Activated gamma-delta T cell treated with Interleukin-2 at 50 U/mL for 16 hours (primary cell): Measurements from ENCODE around the gene SGMS1.
"Not testable (repeated sequence)": the region's sequence is repeated elsewhere in the genome, so short reads cannot be mapped to it uniquely, and the experiment has no call there.

Experiments
- DNase-seq: peaks from one replicate; pipeline ENCODE4 v3.0.0-alpha.2; 2020

Gene SGMS1

GRCh38 chr10:50456719-50457118 lies 167.0 kb downstream of the SGMS1 start:
- no peak for DNase-seq

GRCh38 chr10:50453940-50454339 lies 169.8 kb downstream of the SGMS1 start:
- no peak for DNase-seq

GRCh38 chr10:50452603-50453002 lies 171.2 kb downstream of the SGMS1 start:
- no peak for DNase-seq

- DNase-seq = no peak
Observed at GRCh38 chr10:50447691-50448090, 176.1 kb downstream of the SGMS1 start.

GRCh38 chr10:50445777-50446176 lies 178.0 kb downstream of the SGMS1 start:
- not testable (repeated sequence) for DNase-seq

DNA sequence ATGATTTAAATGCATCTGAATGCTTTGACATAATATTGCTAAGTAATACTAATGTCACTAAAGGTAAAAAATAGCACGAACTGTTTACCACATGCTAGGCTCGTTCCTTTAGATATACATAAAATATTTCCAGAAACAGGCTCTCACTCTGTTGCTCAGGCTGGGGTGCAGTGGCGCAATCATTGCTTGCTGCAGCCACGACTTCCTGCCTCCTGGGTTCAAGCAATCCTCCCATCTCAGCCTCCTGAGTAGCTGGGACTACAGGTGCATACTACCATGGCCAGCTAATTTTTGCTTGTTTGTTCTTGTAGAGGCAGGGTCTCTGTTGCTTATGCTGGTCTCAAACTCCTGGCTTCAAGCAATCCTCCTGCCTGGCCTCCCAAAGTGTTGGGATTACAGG lies 183.3 kb downstream of the SGMS1 start:
- no peak for DNase-seq

- no peak for DNase-seq
Observed at GRCh38 chr10:50439806-50440205, 183.9 kb downstream of the SGMS1 start.

GRCh38 chr10:50439187-50439586 lies 184.6 kb downstream of the SGMS1 start:
- DNase-seq = no peak

GRCh38 chr10:50438049-50438936 lies 185.5 kb downstream of the SGMS1 start:
- no peak for DNase-seq

GRCh38 chr10:50437248-50437647 lies 186.5 kb downstream of the SGMS1 start:
- DNase-seq = no peak

DNA sequence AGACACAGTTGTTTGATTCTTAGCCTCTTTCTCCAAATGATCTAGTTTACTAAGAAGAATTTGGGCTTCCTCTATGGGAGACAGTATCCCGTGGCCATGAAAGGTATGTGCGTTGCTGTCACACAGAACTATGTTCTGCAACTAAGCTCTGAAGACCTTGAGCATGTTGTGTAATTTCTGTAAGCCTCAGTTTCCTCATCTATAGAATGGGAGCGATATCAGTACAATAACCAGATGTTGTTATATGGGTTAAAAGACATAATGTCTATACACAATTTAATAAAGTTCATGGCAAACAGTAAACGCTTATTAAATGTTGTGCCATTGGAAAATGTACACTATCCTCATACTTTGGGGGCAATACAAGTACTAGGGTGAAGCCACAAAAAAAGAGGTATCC lies 187.0 kb downstream of the SGMS1 start:
- no peak for DNase-seq

- no peak for DNase-seq
Observed at GRCh38 chr10:50432211-50433009, 191.3 kb downstream of the SGMS1 start.

GRCh38 chr10:50431791-50432190 lies 192.0 kb downstream of the SGMS1 start:
- no peak for DNase-seq

- DNase-seq = no peak
Observed at GRCh38 chr10:50431133-50431532, 192.6 kb downstream of the SGMS1 start.

DNA sequence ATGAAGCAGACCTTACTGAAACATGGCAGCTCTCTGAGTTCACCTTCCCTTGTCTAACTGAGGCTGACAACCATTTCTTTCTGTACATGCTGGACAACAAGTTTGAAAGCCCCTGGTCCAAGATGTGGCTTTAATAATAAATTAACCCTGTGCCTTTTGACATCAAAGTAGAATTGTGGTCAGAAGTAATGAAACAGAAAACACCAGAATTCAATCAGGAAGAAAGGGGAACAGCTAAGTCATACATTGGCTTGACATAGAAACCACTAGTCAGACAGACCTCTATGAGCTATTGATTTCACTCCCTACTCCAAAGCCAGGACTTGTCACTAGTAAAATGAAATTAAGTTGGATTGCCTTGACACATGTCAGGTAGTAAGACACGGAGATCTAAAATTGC lies 197.3 kb downstream of the SGMS1 start:
- DNase-seq = no peak

- not testable (repeated sequence) for DNase-seq
Observed at GRCh38 chr10:50425215-50425614, 198.5 kb downstream of the SGMS1 start.

GRCh38 chr10:50423448-50423847 lies 200.3 kb downstream of the SGMS1 start:
- no peak for DNase-seq

- DNase-seq = no peak
Observed at GRCh38 chr10:50422259-50422658, 201.5 kb downstream of the SGMS1 start.

- no peak for DNase-seq
Observed at GRCh38 chr10:50421026-50421719, 202.6 kb downstream of the SGMS1 start.

DNA sequence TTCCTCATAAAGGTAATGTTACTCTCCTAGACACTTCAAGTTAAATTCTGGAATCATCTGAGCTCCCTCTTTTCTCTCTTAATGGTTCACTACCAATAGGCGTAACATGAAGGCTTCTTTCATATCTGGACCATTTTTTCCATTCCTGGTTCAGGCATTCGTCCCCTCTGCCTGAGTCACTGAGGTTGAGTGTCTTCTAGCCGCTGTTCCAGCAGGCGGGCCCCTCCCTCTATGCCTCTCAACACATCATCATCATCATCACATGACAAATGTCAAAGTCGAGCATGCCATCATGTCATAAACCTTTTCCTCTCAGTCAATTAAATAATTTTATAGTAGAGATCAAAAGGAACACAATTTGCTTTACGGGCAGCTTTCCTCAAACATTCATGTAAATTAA lies 203.6 kb downstream of the SGMS1 start:
- DNase-seq = no peak

DNA sequence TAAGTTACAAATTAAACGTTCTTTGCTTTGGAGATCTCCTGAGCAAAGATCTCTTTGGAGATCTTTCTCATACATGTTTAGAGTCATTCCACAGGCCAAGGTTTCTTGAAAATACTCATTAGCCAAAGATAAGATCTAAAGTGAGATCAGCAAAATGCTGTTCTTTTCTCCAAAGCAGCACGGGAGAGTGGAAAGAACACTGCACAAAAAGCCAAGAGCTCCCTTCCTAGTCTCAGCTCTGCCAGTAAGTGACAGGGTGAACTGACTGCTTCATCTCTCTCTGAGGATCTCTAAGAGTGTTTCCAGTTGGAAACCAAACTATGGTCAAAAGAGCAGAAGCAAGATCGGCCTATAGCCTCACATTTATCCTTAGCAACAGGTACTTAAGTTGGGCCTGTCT lies 204.0 kb downstream of the SGMS1 start:
- DNase-seq = no peak

DNA sequence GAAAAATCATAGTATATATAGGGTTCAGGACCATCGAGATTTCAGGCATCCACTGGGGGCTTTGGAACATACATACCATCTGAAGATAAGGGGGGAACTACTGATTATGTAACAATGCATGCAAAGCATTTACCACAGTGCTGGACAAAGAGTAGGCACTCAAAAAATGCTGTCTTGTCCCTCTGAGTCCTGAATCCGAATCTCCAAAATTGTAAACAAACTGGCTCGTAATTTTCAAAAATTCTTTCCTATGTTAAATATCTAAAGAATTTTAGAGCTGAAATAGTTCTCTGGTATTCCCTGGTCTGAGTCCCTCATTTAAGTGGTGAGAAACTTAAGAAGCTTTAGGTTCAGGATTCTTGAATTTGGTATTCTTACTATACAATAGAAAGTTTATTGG lies 204.7 kb downstream of the SGMS1 start:
- DNase-seq = no peak
